Measurements from ENCODE around the gene TRAPPC1.

The TRAPPC1 gene

DNA sequence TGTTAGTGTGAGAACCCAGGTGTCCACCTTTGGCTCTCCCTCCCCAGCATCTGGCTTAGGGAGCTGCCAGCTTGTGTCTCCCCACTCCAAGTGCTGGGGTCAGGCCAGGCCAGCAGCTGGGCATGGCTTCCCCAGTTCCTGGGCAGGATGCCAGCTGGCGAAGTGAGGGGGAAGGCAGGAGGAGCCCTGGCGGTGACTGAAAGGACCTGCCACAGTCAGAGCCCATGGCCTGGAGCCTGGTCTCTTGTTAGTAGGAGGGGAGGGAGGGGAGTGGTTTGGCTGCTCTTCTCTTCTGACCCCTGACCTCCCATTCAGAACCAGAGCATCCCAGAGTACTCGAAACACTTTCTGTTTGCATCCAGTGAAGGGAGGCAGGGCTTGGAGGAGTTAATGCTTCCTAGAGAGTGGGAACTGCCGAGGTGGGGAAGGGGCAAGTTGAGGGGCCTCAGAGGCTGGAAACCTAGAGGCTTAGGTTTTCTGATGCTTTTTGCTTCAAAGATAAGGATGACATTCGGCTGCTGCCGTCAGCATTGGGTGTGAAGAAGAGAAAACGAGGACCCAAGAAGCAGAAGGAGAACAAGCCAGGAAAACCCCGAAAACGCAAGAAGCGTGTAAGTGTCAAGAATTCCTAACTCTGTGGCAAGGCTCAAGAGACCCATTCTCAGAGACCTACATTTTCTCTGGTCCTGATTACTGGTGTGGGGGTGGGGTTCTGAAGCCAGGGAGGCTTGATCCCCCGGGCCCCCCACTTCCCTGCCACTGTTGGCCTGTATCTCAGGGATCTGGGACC is 42.4 kb downstream of the TRAPPC1 start:
- TF ChIP-seq, protein P1, sequence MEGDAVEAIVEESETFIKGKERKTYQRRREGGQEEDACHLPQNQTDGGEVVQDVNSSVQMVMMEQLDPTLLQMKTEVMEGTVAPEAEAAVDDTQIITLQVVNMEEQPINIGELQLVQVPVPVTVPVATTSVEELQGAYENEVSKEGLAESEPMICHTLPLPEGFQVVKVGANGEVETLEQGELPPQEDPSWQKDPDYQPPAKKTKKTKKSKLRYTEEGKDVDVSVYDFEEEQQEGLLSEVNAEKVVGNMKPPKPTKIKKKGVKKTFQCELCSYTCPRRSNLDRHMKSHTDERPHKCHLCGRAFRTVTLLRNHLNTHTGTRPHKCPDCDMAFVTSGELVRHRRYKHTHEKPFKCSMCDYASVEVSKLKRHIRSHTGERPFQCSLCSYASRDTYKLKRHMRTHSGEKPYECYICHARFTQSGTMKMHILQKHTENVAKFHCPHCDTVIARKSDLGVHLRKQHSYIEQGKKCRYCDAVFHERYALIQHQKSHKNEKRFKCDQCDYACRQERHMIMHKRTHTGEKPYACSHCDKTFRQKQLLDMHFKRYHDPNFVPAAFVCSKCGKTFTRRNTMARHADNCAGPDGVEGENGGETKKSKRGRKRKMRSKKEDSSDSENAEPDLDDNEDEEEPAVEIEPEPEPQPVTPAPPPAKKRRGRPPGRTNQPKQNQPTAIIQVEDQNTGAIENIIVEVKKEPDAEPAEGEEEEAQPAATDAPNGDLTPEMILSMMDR (IDR thresholded peaks at IDR 0.05): peak; percentile 51 to 55
- Histone ChIP-seq H3K4me1 (peaks cover 15 to 48% (median 43%) of the 10 kb centered on the region in 4 donors), H3K27ac (peak overlapping the region; percentile 80 to 82), H3K36me3 (peaks cover 3 to 28% (median 24%) of the 10 kb centered on the region in 3 donors), H3K9me3 (no peaks in the 10 kb centered on the region), H3K27me3 (peaks cover 0 to 8% of the 10 kb centered on the region in 2 donors), H3K4me3 (no peak overlapping the region)
- intact Hi-C loops (cut with DNase I; ENCODE audit: low total_unique reads): no loop called here
- DNase-seq: peak; percentile 97 to 99

DNA sequence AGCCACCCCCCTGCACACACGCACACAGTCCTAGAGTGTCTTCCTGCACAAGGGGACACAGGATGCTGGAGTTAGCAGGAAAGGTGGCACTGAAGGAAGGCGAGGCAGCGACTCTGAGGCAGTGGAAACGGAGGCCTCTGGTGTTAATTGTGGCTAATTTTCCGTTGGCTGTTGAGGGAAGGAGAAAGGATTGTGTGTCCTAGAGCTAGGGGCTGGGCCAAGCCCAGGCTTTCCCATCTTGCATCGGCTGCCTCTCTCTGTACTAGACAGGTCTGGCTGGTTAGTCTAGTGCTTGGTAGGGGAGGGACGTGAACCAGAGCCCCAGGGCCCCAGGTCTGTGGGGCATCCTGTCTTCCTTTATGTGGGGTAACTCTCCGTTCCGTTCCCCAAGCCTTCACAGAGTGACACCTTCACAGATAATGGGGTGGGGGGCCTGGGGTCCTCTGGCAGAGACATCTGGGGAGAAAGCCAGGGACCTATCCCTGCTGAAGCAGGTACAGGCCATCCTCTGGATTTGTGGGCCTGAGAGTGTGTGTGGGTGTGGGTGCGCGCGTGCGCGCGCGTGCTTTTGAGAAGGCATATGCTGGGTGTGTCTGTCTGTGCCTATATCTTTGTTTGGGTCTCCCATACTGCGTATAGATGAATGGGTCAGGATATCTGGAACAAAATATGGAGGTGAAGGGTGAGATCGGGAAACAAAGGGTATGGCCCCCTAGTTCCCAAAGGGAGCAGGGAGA is 43.4 kb downstream of the TRAPPC1 start, which contains the start of gene CHD3:
Gene CHD3 (plus strand): TSS at position 606 of the 737 bp plus-strand sequence. CDS start 212 bp downstream, outside the sequence.
- peak within 1 kb of the TSS; percentile 62 to 66 for H3K4me3 ChIP-seq
- peaks cover 0 to 18% (median 14%) of the 10 kb centered on the region in 3 donors for H3K36me3 ChIP-seq
- H3K27ac ChIP-seq: peak within 1 kb of the TSS; percentile 80 to 82
- no peak for DNase-seq
- no peaks in the 10 kb centered on the region for H3K9me3 ChIP-seq
- H3K27me3 ChIP-seq: peaks cover 0 to 10% of the 10 kb centered on the region in 2 donors
- peaks cover 15 to 48% (median 43%) of the 10 kb centered on the region in 4 donors for H3K4me1 ChIP-seq
- TF ChIP-seq, protein P1 (IDR thresholded peaks at IDR 0.05): no peak
- intact Hi-C loops (cut with DNase I; ENCODE audit: low total_unique reads): no loop called here

DNA sequence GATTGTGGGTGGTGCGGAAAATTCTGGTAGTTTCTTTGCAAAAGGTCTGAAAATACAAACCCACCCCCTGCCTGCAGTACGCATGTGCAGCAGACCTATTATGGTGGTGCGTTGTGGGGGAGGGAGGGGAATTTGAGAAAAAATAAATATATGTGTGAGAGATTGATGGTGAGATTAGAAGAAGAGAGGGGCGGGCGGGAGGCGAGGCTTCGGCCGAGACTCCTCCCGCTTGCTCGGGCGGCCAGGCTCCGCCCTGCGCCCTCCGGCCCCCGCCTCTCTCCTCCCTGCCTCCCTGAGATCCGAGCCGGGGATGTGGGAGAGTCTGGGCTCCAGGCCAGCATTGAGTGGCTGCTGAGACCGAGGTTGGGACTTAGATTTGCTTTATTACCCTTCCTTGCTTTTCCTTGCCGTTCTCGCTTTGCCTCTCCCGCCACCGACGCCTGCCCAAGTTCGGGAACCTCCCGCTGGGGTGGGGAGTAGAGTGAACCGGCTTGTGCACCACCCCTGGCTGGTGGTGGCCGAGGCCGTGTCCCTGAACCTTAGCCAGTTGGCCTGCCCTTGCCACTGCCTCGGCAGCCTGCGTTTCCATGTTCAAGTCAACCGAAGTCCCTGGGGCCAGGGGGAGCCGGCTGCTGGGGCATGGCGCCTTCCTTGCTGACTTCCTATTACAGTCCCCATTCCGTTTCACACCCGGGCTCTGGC is 44.1 kb downstream of the TRAPPC1 start:
- Histone ChIP-seq H3K4me3 (peak overlapping the region; percentile 62 to 66), H3K9me3 (no peaks in the 10 kb centered on the region), H3K36me3 (peaks cover 0 to 16% (median 11%) of the 10 kb centered on the region in 3 donors), H3K27me3 (peaks cover 0 to 14% of the 10 kb centered on the region in 2 donors), H3K4me1 (peaks cover 15 to 48% (median 43%) of the 10 kb centered on the region in 4 donors), H3K27ac (peak overlapping the region; percentile 80 to 82)
- intact Hi-C loops (cut with DNase I; ENCODE audit: low total_unique reads): no loop called here
- TF ChIP-seq, protein P1 (IDR thresholded peaks at IDR 0.05): no peak
- peak; percentile 93 to 96 for DNase-seq

DNA sequence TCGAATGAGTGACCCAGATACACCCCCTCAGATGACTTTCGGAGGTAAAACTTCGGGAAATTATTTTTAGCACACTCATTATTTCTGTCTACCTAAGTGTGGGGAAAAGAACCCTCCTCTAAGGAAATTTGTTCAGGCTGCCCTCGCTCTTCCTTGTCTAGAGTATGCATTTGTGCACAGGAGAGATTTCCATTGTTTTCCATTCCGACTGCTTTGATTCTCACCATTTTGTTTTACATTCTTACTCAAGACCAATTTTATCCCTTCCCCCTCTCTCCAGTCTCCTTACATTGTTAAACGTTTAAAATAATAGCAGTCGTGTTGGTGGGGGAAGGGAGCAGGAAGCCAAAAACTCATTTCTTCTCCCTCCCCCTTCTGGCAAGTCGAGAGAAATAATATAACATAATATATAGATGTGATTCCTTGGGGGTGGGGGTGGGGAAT is 44.7 kb downstream of the TRAPPC1 start:
- intact Hi-C loops (cut with DNase I; ENCODE audit: low total_unique reads): no loop called here
- DNase-seq: no peak
- peaks cover 0 to 18% of the 10 kb centered on the region in 2 donors for H3K27me3 ChIP-seq
- H3K36me3 ChIP-seq: peaks cover 0 to 14% (median 11%) of the 10 kb centered on the region in 3 donors
- H3K9me3 ChIP-seq: no peaks in the 10 kb centered on the region
- peak overlapping the region; percentile 80 to 82 for H3K27ac ChIP-seq
- TF ChIP-seq, protein P1 (IDR thresholded peaks at IDR 0.05): no peak
- peak overlapping the region; percentile 62 to 66 for H3K4me3 ChIP-seq
- peaks cover 15 to 48% (median 43%) of the 10 kb centered on the region in 4 donors for H3K4me1 ChIP-seq
